HG02610 (cell line): ENCODE measurements around the gene BMP10.
"Not testable (repeated sequence)": the region's sequence is repeated elsewhere in the genome, so short reads cannot be mapped to it uniquely, and the experiment has no call there.

Source experiments
- ATAC-seq: cut with Tn5 transposase; IDR thresholded peaks from one replicate; pipeline ENCODE4 v1.9.1; 2021; ENCODE audit warnings: mild to moderate bottlenecking, moderate library complexity; ENCODE audit not compliant: unreplicated experiment

The BMP10 gene

DNA sequence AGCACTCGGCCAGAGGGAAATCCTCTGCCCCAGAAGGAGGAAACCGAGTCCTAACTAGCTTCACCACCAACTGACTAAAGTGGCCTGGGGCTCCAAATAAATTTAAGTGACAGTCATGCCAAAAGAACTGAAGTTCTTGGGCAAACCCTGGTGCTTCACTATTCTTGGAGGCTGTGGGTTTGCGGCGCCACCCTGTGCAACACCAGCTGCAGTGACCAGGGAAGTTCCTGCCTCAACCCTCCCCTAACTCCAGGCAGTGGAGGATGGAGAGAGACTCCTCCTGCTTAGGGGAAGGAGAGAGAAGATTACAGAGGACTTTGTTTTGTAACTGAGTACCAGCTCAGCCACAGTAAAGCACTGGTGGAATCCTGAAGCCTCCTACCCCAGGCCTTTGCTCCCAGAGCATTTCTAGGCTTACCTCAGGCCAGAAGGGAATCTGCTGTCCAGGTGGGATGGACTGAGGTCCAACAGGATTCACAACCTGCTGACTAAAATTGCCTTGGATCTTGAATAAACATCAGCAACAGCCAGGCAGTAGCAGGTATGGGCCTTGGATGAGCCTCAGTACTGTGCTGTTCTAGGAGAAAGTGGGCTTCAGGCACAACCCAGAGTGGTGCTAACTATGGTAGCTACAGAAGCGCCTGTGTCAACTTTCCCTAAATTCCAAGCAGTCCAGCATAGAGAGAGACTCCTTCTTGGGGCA, 29.4 kb upstream of the BMP10 start:
- ATAC-seq = no peak

GRCh38 chr2:68895981-68896380, 24.8 kb upstream of the BMP10 start:
- ATAC-seq = not testable (repeated sequence)

DNA sequence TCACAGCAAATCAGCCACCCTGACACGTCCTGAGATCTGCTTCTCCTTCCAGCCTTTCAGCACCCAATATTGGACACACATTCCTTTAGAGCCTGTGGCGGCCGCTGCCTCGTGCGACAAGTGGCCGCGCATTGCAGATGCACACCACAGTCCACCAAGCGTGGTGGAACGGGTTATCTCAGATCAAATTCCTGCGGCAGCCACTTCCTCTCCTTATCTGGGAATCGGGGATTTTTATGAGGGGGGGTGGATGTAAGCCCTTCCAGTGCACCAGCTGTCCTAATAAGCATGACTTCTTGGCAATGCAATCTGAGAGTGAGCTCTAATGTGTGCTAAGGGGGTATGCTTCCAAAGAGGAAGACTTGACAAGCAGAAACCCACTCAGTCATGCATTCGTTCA, 18.3 kb upstream of the BMP10 start:
- ATAC-seq = no peak

DNA sequence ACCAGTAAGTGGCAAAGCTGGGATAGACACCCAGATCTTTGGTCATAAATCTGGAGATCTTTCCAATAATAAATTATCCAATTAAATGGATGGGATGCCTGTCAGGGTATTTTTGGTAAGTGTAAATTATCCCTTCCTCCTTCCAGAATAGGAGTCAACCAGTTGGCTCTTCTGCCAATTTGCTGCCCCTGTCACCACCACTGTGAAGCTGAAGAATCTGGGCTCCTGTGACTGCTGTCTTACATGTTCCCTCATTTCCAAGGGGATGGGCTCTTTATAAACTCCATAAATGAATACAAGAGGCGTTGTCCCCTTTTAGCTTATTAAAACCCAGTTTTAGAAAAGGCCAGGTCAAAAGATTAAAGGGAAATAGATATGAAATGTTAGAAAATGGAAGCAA, 17.8 kb upstream of the BMP10 start:
- no peak for ATAC-seq

DNA sequence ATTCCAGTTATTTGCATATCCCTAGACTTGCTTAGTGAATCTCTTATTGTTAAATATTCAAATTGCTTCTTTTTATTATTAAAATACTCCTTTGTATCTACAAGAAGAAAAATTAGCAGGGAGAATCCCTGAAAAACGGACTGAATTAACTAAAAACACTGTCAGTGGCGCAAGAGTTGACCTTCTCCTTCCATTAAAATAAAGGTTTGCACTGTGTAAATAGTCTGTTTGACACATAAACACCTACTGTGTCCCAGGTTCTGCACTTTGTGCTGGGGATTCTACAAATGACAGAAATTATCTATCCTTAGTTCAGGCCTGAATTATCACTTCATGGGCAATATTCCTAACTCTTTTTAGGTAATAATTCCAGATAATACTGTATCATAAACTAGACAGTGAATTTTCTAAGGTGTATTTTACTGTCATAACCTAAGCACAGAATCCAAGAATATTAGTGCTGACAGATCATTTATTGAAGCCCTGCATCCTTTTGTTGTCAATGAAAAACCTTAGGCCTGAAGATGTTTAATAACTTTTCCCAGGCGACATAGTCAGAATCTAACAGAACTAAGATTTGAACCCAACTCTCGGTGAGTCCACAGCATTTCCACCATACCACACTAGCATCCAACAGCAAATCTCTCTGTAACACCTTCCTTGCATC, 17.0 kb upstream of the BMP10 start:
- no peak for ATAC-seq

DNA sequence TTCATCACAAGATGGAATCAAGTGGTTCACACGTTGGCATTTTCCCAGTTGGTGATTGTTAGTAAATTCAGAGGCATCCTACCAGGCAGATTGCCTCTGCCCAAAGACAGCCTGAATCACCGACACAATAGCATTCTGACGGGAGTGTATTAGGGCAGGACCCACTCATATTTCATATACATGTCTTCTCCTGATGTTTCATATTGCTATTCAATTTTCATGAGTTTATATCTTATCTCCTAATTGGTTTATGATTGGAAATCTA, 14.5 kb upstream of the BMP10 start:
- ATAC-seq = no peak

DNA sequence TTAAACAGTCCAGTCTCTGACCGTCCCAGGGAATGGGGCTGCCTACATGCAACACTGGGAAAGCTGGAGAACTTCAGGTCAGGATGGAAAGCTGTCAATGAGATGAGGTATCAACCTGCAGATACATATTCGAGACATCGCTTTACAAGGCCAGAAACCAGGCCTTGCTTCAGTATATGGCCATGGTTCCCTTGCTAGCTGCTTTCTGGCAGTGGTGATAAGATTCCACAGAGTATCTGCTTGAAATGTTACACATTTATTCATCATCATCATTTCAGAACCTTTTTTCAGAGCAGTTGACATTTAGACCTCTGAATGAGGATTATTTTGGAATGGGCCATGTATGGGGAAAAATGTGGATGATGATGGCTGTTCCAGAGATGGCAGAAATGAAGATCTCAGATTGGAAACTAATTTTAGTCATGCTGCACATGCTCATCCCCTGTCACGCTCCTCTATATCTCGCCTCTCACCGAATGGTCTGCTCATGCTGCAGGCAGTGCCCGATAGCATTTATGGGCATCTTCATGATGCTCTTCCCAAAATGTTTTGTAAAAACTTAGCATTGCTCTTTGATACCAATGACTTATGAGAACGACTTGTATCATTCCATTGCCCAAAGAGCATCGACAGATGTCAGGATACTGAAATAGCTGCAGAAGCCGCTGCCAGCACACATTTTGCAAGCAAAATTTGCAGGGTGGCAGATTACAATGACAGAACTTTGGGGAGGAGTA, 14.0 kb upstream of the BMP10 start:
- no peak for ATAC-seq

DNA sequence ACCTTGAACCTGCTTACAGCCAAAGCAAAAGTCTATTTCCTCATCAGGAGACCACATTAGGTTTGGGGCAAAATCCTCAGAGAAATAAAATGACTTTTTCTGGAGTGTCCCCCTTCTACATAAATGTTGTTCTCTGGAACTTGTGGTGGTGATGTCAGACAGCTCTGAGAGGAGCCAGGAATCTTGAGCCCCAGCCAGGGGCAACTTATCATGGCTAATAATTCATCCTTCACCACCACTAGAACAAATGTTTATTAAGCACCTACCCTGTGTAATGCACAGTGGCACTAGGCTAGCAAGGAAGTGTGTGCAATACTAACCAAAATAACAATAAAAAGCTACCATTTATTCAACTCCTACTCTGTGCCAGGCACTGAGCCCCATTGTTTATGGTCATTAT, 9.0 kb upstream of the BMP10 start:
- ATAC-seq = no peak

- no peak for ATAC-seq
Observed at GRCh38 chr2:68879296-68879695, 8.1 kb upstream of the BMP10 start.

DNA sequence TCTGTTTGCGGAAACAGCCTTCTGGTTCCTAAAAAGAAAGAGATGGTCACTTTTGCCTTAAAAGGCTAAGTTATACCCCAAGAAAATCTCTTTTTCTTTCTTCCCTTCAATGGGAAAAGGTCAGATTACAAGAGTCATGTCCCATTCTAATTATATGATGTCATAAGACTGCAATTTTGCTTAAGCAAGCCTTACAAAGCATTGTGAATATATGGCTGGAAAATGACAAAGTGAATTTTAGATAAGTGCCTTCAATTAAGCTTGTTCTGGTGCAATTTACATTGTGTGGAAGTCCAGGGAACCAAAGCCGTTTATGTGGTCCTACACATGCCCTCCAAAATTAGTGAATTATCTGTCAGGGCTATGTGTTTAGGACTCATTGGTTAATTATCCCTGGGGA, 7.6 kb upstream of the BMP10 start:
- ATAC-seq = no peak

- ATAC-seq = no peak
Observed at GRCh38 chr2:68878071-68878711, 7.0 kb upstream of the BMP10 start.

GRCh38 chr2:68877079-68877772, 6.0 kb upstream of the BMP10 start:
- ATAC-seq = no peak

DNA sequence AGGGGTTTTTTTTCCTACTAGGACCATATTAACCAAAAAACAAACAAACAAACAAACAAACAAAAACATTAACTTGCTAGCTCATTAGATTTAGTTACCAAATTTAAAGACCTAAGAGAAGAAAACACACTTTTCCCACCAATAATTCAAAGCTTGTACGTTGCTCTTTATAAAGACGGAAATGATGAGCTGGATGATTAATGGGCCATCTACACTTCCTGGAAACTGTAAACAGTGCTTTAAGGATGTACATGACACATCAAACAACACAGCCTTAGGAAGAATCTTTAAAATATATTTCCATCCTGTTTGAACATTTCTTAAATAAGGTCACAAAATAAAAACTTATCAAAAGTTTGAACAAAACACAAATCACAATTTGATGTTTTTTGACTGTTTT, 982 bp downstream of the BMP10 start:
- no peak for ATAC-seq

- ATAC-seq = no peak
Observed at GRCh38 chr2:68865108-68865507, 6.1 kb downstream of the BMP10 start.

DNA sequence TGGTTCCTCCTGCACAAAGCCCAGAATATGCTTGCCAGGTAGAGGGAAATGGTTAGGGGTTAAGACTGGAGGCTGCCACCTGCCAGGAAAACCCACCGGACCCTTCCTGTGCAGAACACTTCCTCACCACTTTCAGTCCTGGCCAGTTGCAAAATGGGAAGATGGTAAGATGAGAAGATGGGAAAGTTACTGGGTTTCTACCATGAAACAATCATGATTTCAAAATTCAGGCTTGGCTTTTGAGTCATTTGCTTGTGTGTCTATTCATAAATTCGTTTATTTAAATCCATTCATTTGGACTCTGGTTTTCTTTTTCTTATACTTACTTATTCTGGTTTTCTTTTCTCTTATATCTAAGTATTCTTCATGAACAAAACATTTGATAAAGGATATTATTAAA, 7.2 kb downstream of the BMP10 start:
- ATAC-seq = no peak

- ATAC-seq = no peak
Observed at GRCh38 chr2:68862889-68863288, 8.3 kb downstream of the BMP10 start.

GRCh38 chr2:68861330-68861729, 9.9 kb downstream of the BMP10 start:
- no peak for ATAC-seq

GRCh38 chr2:68860111-68860510, 11.1 kb downstream of the BMP10 start:
- no peak for ATAC-seq

DNA sequence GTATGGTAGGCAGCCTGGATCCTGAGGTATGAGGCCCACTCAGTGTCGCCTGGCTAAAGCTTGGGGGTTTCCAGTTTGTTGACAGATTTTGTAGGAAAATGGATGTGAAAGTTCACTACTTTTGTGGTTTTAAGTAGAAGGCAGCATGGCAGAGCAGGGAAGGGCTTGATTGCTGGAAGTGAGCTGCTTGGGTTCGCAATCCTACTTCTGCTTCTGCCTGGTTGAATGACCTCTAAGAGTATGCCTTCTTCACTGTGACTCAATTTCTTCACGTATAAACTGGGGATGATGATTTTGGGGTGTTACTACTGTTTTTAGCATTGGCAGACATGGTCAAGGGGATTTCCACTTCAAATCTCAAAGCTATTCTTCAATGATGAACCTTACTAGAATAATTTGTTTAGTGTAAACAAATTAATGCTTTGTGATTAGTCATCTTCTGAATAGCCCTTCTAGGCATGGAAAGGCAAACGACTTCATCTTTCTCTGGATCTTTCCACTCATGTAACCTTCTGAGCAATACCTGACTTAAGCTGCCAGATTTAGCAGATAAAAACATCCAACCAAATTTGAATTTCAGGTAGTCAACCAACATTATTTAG, 13.2 kb downstream of the BMP10 start:
- peak; percentile 62 for ATAC-seq

- peak; percentile 13 for ATAC-seq
Observed at GRCh38 chr2:68857202-68857845, 13.9 kb downstream of the BMP10 start.
